Transverse colon (tissue), 4 donors: ENCODE measurements around the gene MGLL. TPM values are rescaled to one million over a fixed set of nuclear protein-coding genes. Genes with fewer than 3 reads are reported as not detected.

Experiments used
- DNase-seq: peaks from one replicate; pipeline ENCODE4 v3.0.0-alpha.2; 2019
- H3K27ac ChIP-seq, 4 donors: fragments of 200-600 bp; sonication (generic); 2 replicates each; pipeline ENCODE4 v1.5.1; 2016 to 2018; ENCODE audit warnings: inconsistent platforms in 4 of 4
- H3K27me3 ChIP-seq: fragments of 200-600 bp; sonication (generic); 2 replicates; pipeline ENCODE4 v1.5.1; 2017; ENCODE audit warnings: inconsistent platforms
- H3K36me3 ChIP-seq, 4 donors: fragments of 200-600 bp; sonication (generic); 2 replicates each; pipeline ENCODE4 v1.5.1; 2017 to 2019; ENCODE audit warnings: inconsistent platforms in 4 of 4
- H3K4me1 ChIP-seq, 4 donors: fragments of 200-600 bp; sonication (generic); 2 replicates each; pipeline ENCODE4 v1.5.1; 2017 to 2020; ENCODE audit warnings: inconsistent platforms in 4 of 4
- H3K4me3 ChIP-seq, 4 donors: fragments of 200-600 bp; sonication (generic); 1 replicate in 1 of 4; 2 replicates in 3 of 4; pipeline versions ENCODE4 v1.5.1 to v1.6.1; 2017 to 2019; ENCODE audit warnings: inconsistent platforms in 4 of 4
- H3K9me3 ChIP-seq, 2 donors: fragments of 200-600 bp; sonication (generic); 2 replicates each; pipeline ENCODE4 v1.5.1; 2017 to 2019; ENCODE audit warnings: inconsistent platforms in 2 of 2
- EP300 ChIP-seq: sonication (generic); formaldehyde crosslinking; IDR thresholded peaks from one replicate; pipeline ENCODE4 v1.6.1; 2017; ENCODE audit warnings: antibody characterized with exemption, low read depth
- POLR2A ChIP-seq: fragments of 450-650 bp; IDR thresholded peaks from one replicate; pipeline ENCODE4 v1.6.1; 2016; ENCODE audit warnings: antibody characterized with exemption, mild to moderate bottlenecking, moderate library complexity
- POLR2AphosphoS5 ChIP-seq, 3 donors: sonication (generic); formaldehyde crosslinking; IDR thresholded peaks; one replicate each; pipeline ENCODE4 v1.6.1; 2016; ENCODE audit warnings: antibody characterized with exemption in 3 of 3
- WGBS, 2 donors: methylation state at CpG; one replicate each; pipeline ENCODE4 v1.1.5; 2018; ENCODE audit warnings: low coverage in 1 of 2; 5-methylcytosine and 5-hydroxymethylcytosine counted together
- in situ Hi-C, 4 donors: fragments of 200-750 bp; cut with MboI; loops; one replicate each; pipeline versions ENCODE4 v1.15.0 to v1.15.1; 2017; ENCODE audit warnings: low sequenced_read_pairs in 3 of 4, low pct_ligation_motif_present in 1 of 4, low pct_unique_long_range_greater_than_20kb in 1 of 4
- intact Hi-C: fragments of 100-400 bp; cut with DNase I; formaldehyde crosslinking; loops from one replicate; pipeline ENCODE4 v1.15.1; 2023; ENCODE audit warnings: low total_unique reads
- total RNA-seq, 4 donors: library from RNA; depleted of rRNA; stranded (reverse); fragments of >200 nt; gene quantifications; one replicate each; pipeline ENCODE4 v1.1.0, GENCODE V29; 2016
- TF ChIP-seq, protein P1 (sequence below), 5 experiments: fragments of 200-600 bp in 3 of 5; fragments of 450-650 bp in 2 of 5; sonication (generic) in 3 of 5; IDR thresholded peaks; 1 replicate in 2 of 5; 2 replicates in 3 of 5; pipeline ENCODE4 v1.5.1; 2016 to 2017; ENCODE audit warnings: antibody characterized with exemption in 5 of 5, inconsistent platforms in 3 of 5, mild to moderate bottlenecking in 2 of 5, moderate library complexity in 1 of 5

MGLL gene
- total RNA-seq, 4 donors from 2014 or later: 150 to 329 (median 294) TPM

DNA sequence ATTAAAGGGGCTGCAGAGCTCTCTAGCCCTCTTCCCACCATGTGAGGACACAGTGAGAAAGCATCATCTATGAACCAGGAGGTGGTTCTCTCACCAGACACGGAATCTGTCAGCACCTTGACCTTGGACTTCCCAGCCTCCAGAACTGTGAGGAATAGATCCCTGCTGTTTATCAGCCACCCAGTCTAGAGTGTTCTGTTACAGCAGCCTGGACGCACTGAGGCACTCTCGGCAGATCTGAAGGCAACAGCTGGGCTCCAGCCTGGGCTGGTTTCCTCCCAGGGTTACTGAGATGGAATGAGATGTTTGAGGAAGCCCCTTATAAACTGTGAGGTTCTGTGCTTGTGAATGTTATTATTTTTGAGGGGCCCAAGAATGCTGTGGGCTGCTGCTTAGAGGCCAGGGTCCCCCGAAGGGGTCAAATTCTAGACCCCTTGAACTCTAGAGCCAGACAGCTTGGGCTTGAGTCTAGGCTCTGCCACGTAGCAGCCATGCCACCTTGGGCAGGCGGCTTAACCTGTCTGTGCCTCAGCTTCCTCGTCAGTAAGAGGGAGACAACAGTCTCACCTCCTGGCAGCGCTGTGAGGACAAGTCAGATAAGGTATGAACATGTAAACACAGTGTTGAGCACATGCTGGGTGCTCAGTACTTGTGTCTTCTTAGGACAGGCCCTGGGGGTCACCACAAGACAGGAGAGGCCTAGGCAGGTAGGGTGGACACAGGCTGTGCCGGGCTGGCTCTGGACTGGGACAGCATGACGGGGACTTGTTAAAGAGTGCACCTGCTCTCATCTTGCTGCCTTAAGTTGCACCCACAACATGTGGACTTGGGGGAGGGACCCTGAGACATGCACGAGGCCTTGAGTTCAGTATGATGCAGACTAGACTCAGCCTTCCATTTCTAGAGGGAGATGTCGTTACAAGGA lies 49.2 kb downstream of the MGLL start:
- DNase-seq: no peak
- 95 to 100% methylated on average over 2 to 12 of the region's 12 CpGs for WGBS, 2 donors
- Histone ChIP-seq H3K36me3 (no peaks in the 10 kb centered on the region), H3K4me3 (no peak overlapping the region), H3K27me3 (no peaks in the 10 kb centered on the region), H3K4me1 (peaks cover 11 to 39% (median 25%) of the 10 kb centered on the region in 4 donors), H3K27ac (no peak overlapping the region), H3K9me3 (peaks cover 0 to 5% of the 10 kb centered on the region in 2 donors)
- intact Hi-C loops (no loop called here), in situ Hi-C loops (no loop called here)
- TF ChIP-seq, protein P1, sequence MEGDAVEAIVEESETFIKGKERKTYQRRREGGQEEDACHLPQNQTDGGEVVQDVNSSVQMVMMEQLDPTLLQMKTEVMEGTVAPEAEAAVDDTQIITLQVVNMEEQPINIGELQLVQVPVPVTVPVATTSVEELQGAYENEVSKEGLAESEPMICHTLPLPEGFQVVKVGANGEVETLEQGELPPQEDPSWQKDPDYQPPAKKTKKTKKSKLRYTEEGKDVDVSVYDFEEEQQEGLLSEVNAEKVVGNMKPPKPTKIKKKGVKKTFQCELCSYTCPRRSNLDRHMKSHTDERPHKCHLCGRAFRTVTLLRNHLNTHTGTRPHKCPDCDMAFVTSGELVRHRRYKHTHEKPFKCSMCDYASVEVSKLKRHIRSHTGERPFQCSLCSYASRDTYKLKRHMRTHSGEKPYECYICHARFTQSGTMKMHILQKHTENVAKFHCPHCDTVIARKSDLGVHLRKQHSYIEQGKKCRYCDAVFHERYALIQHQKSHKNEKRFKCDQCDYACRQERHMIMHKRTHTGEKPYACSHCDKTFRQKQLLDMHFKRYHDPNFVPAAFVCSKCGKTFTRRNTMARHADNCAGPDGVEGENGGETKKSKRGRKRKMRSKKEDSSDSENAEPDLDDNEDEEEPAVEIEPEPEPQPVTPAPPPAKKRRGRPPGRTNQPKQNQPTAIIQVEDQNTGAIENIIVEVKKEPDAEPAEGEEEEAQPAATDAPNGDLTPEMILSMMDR (IDR thresholded peaks at IDR 0.05): no peak
- TF ChIP-seq POLR2AphosphoS5 (IDR thresholded peaks at IDR 0.05) (no peak), EP300 (no peak), POLR2A (no peak)

DNA sequence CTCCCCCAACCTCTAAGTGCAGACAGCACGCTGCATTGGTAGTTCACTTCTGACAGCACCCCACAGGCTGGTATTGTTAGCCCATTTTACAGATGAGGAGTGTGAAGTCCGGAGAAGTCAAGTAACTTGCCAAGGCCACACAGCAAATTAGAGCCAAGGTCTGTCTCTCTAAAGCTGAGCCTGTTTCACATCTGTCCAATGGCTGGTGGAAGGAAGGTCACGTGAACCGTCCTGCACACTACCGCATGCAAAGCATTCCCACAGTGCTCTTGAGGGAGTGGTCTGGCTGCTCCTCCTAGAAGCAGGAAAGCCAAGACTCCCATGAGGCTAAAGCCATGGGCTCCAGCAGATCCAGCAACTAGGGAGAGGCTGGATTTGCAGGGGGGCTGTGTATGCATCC lies 50.0 kb downstream of the MGLL start:
- peaks cover 11 to 35% (median 25%) of the 10 kb centered on the region in 4 donors for H3K4me1 ChIP-seq
- H3K9me3 ChIP-seq: peaks cover 0 to 3% of the 10 kb centered on the region in 2 donors
- DNase-seq: no peak
- no peak for TF ChIP-seq EP300
- no peak for TF ChIP-seq POLR2A
- no peak for TF ChIP-seq POLR2AphosphoS5 (IDR thresholded peaks at IDR 0.05)
- TF ChIP-seq, protein P1 (IDR thresholded peaks at IDR 0.05): no peak
- H3K27ac ChIP-seq: no peak overlapping the region
- WGBS, 2 donors: 100% methylated on average over 5 of the region's 5 CpGs; no CpG with 5 or more reads in 1 of the 2 donors
- no peaks in the 10 kb centered on the region for H3K36me3 ChIP-seq
- no peaks in the 10 kb centered on the region for H3K27me3 ChIP-seq
- intact Hi-C loops: no loop called here
- no peak overlapping the region for H3K4me3 ChIP-seq
- in situ Hi-C loops: no loop called here

DNA sequence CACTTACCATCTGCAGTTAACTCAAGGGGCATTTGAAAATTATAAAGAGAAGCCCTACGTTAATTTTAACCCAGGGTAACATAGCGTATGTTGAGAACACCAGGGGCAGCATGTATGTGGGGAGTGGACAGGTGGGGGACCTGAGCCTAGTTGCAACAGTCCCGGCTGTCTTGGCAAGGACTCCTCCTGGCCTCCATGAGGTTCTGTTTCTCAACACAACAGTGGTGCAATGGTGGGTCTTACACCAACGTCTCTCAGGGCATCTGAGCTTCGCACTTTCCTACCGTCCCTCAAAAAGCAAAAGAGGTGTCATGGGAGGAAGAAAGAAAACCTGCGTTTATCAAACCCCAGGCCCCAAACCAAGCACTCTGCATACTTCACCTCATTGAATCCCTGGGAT lies 50.6 kb downstream of the MGLL start:
- WGBS, 2 donors: 74 to 93% methylated on average over 4 to 7 of the region's 7 CpGs
- Histone ChIP-seq H3K9me3 (no peaks in the 10 kb centered on the region), H3K4me3 (no peak overlapping the region), H3K27me3 (no peaks in the 10 kb centered on the region), H3K4me1 (peaks cover 11 to 35% (median 26%) of the 10 kb centered on the region in 4 donors), H3K27ac (no peak overlapping the region), H3K36me3 (no peaks in the 10 kb centered on the region)
- in situ Hi-C loops (no loop called here), intact Hi-C loops (no loop called here)
- no peak for DNase-seq
- TF ChIP-seq EP300 (no peak), POLR2AphosphoS5 (IDR thresholded peaks at IDR 0.05) (no peak), POLR2A (no peak)
- TF ChIP-seq, protein P1 (IDR thresholded peaks at IDR 0.05): no peak

DNA sequence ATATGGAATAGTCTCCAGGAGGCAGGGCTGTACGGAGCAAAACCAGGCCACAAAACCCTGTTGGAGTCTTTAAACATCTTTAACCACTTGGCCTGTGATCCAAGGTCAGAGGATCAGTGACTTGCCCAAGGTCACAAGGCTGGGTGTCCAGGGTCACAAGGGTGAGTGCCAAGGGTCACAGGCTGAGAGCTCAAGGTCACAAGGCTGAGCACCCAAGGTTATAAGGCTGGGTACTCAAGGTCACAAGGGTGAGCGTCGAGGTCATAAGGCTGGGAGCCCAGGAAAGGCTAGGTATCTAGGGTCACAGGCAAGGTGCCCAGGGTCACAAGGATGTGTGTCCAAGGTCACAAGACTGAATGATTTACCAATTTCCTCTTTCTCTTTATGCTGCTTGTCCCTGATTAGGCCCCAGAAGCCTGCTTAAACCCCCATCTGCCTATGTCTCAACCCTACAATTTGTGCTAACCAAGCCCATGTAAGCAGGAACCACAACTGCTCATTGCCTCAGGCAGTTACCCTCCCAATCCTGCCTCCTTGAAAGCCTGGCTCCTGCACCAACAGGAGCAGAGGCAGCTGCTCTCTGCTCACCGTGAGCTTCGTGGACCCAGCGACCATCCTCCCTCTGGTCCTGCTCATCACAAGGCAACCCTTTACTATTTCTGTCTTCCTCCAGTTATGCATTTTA lies 51.5 kb downstream of the MGLL start:
- Histone ChIP-seq H3K4me3 (no peak overlapping the region), H3K27ac (peak overlapping the region in 1 of 4 donors; percentile 10), H3K27me3 (no peaks in the 10 kb centered on the region), H3K9me3 (no peaks in the 10 kb centered on the region), H3K36me3 (no peaks in the 10 kb centered on the region), H3K4me1 (peaks cover 5 to 33% (median 21%) of the 10 kb centered on the region in 4 donors)
- DNase-seq: no peak
- WGBS, 2 donors: 90 to 92% methylated on average over 2 to 6 of the region's 6 CpGs
- in situ Hi-C loops (no loop called here), intact Hi-C loops (no loop called here)
- TF ChIP-seq POLR2A (no peak), EP300 (no peak), POLR2AphosphoS5 (IDR thresholded peaks at IDR 0.05) (no peak)
- TF ChIP-seq, protein P1 (IDR thresholded peaks at IDR 0.05): no peak
